Measurements from ENCODE around the gene NVL.

NVL gene

GRCh38 chr1:224203243-224204016, 126.5 kb downstream of the NVL start:
- no peak overlapping the region for H2AFZ ChIP-seq (ENCODE audit: low read length)
- peaks cover 13% of the 10 kb centered on the region for H3K4me1 ChIP-seq (ENCODE audit: insufficient read depth, low read length, poor library complexity, severe bottlenecking)
- TF ChIP-seq EZH2phosphoT487 (IDR thresholded peaks at IDR 0.05; ENCODE audit: borderline replicate concordance) (no peak), CTCF (conservative IDR thresholded peaks at IDR 0.05; ENCODE audit: low read length) (no peak)
- H3K9me3 ChIP-seq (ENCODE audit: insufficient read depth, low read depth, low read length), result no peaks in the 10 kb centered on the region
- H3K36me3 ChIP-seq (ENCODE audit: insufficient read depth, low read length), result no peaks in the 10 kb centered on the region
- H4K20me1 ChIP-seq (ENCODE audit: insufficient read depth, low read length, poor library complexity, severe bottlenecking), result no peaks in the 10 kb centered on the region
- no peak overlapping the region for H3K9ac ChIP-seq (ENCODE audit: low read depth, low read length, poor library complexity, severe bottlenecking)
- H3K9me2 ChIP-seq (replicated peaks; ENCODE audit: low read depth, low read length), result no peaks in the 10 kb centered on the region
- H3K4me2 ChIP-seq (ENCODE audit: low read depth, low read length, poor library complexity, severe bottlenecking), result no peak overlapping the region
- no peaks in the 10 kb centered on the region for H3K79me2 ChIP-seq (ENCODE audit: insufficient read depth, low read length)
- no peaks in the 10 kb centered on the region for H3K27me3 ChIP-seq (ENCODE audit: insufficient read depth, low read length, poor library complexity, severe bottlenecking)
- no peaks in the 10 kb centered on the region for H3F3A ChIP-seq (ENCODE audit: low read depth)
- H3K4me3 ChIP-seq (ENCODE audit: low read length, poor library complexity, severe bottlenecking), result no peak overlapping the region

- H2AFZ ChIP-seq (ENCODE audit: low read length), result no peak overlapping the region
- H3K79me2 ChIP-seq (ENCODE audit: insufficient read depth, low read length), result no peaks in the 10 kb centered on the region
- H3K4me3 ChIP-seq (ENCODE audit: low read length, poor library complexity, severe bottlenecking), result no peak overlapping the region
Observed at GRCh38 chr1:224201853-224202252, 128.1 kb downstream of the NVL start.

DNA sequence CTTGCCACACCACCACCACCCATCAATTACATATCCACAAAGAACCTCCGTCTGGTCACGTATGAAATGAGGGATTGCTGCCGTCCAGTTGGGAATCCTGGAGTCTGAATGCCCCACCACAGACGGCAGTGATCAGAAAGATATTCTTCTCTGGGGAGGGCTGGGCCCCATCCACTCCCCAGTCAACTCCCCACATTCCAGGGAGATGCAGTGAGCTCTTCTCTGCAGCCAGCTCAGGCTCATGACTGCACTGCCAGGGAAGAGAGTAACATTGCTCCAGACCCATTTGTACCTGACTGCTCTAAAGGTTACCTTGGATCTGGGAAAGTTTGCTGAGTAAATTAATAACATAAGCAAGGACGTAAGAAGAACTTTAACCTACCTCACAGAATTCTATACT, 128.6 kb downstream of the NVL start:
- Histone ChIP-seq H3K36me3 (ENCODE audit: insufficient read depth, low read length) (no peaks in the 10 kb centered on the region), H3K4me3 (ENCODE audit: low read length, poor library complexity, severe bottlenecking) (no peak overlapping the region), H3K4me1 (ENCODE audit: insufficient read depth, low read length, poor library complexity, severe bottlenecking) (peaks cover 13% of the 10 kb centered on the region), H3F3A (ENCODE audit: low read depth) (no peaks in the 10 kb centered on the region), H3K79me2 (ENCODE audit: insufficient read depth, low read length) (no peaks in the 10 kb centered on the region), H3K4me2 (ENCODE audit: low read depth, low read length, poor library complexity, severe bottlenecking) (no peak overlapping the region), H3K27me3 (ENCODE audit: insufficient read depth, low read length, poor library complexity, severe bottlenecking) (no peaks in the 10 kb centered on the region), H3K9me3 (ENCODE audit: insufficient read depth, low read depth, low read length) (no peaks in the 10 kb centered on the region), H4K20me1 (ENCODE audit: insufficient read depth, low read length, poor library complexity, severe bottlenecking) (no peaks in the 10 kb centered on the region), H3K9me2 (replicated peaks; ENCODE audit: low read depth, low read length) (no peaks in the 10 kb centered on the region), H2AFZ (ENCODE audit: low read length) (no peak overlapping the region), H3K9ac (ENCODE audit: low read depth, low read length, poor library complexity, severe bottlenecking) (no peak overlapping the region)
- no peak for TF ChIP-seq CTCF (conservative IDR thresholded peaks at IDR 0.05; ENCODE audit: low read length)
- no peak for TF ChIP-seq EZH2phosphoT487 (IDR thresholded peaks at IDR 0.05; ENCODE audit: borderline replicate concordance)

More at GRCh38 chr1:224201853-224202252, 128.1 kb downstream of the NVL start:
- Histone ChIP-seq H3K9me2 (replicated peaks; ENCODE audit: low read depth, low read length) (no peaks in the 10 kb centered on the region), H3K36me3 (ENCODE audit: insufficient read depth, low read length) (no peaks in the 10 kb centered on the region), H3K4me2 (ENCODE audit: low read depth, low read length, poor library complexity, severe bottlenecking) (no peak overlapping the region), H3K9me3 (ENCODE audit: insufficient read depth, low read depth, low read length) (no peaks in the 10 kb centered on the region), H3K4me1 (ENCODE audit: insufficient read depth, low read length, poor library complexity, severe bottlenecking) (peaks cover 13% of the 10 kb centered on the region), H3F3A (ENCODE audit: low read depth) (no peaks in the 10 kb centered on the region), H4K20me1 (ENCODE audit: insufficient read depth, low read length, poor library complexity, severe bottlenecking) (no peaks in the 10 kb centered on the region), H3K27me3 (ENCODE audit: insufficient read depth, low read length, poor library complexity, severe bottlenecking) (no peaks in the 10 kb centered on the region), H3K9ac (ENCODE audit: low read depth, low read length, poor library complexity, severe bottlenecking) (no peak overlapping the region)
- no peak for TF ChIP-seq EZH2phosphoT487 (IDR thresholded peaks at IDR 0.05; ENCODE audit: borderline replicate concordance)
- no peak for TF ChIP-seq CTCF (conservative IDR thresholded peaks at IDR 0.05; ENCODE audit: low read length)

Measured in Loucy (cell line).